Tibial nerve (tissue), 4 donors: ENCODE results near the gene SECISBP2L. TPM values are rescaled to one million over a fixed set of nuclear protein-coding genes. Genes with fewer than 3 reads are reported as not detected.

ENCODE experiments used
- DNase-seq, 2 donors: peaks; one replicate each; pipeline ENCODE4 v3.0.0-alpha.2; 2019; ENCODE audit warnings: low spot score in 2 of 2
- H3K27ac ChIP-seq, 4 donors: fragments of 200-600 bp; sonication (generic) in 3 of 4; one replicate each; pipeline ENCODE4 v1.5.1; 2017 to 2019; ENCODE audit warnings: mild to moderate bottlenecking in 1 of 4
- H3K27me3 ChIP-seq, 2 donors: fragments of 200-600 bp; sonication (generic) in 1 of 2; one replicate each; pipeline versions ENCODE4 v1.5.1 to v1.6.0; 2017 to 2019
- H3K36me3 ChIP-seq, 3 donors: fragments of 200-600 bp; sonication (generic); one replicate each; pipeline ENCODE4 v1.5.1; 2018 to 2019
- H3K4me1 ChIP-seq, 4 donors: fragments of 200-600 bp; sonication (generic) in 3 of 4; one replicate each; pipeline ENCODE4 v1.5.1; 2017 to 2019
- H3K4me3 ChIP-seq, 4 donors: fragments of 200-600 bp; sonication (generic) in 3 of 4; one replicate each; pipeline ENCODE4 v1.5.1; 2017 to 2019; ENCODE audit warnings: mild to moderate bottlenecking in 1 of 4, moderate library complexity in 1 of 4
- H3K9me3 ChIP-seq, 4 donors: fragments of 200-600 bp; sonication (generic) in 3 of 4; one replicate each; pipeline ENCODE4 v1.5.1; 2017 to 2019
- CTCF ChIP-seq, 5 experiments: fragments of 200-600 bp in 3 of 5; fragments of 450-650 bp in 2 of 5; sonication (generic) in 3 of 5; IDR thresholded peaks; one replicate each; pipeline ENCODE4 v1.5.1; 2016 to 2019; ENCODE audit warnings: antibody characterized with exemption in 5 of 5, mild to moderate bottlenecking in 3 of 5, moderate library complexity in 2 of 5
- EP300 ChIP-seq, 2 donors: sonication (generic); formaldehyde crosslinking; IDR thresholded peaks; one replicate each; pipeline ENCODE4 v1.6.1; 2017; ENCODE audit warnings: antibody characterized with exemption in 2 of 2, mild to moderate bottlenecking in 1 of 2
- POLR2A ChIP-seq, 2 donors: fragments of 450-650 bp; IDR thresholded peaks; one replicate each; pipeline ENCODE4 v1.6.1; 2017; ENCODE audit warnings: antibody characterized with exemption in 2 of 2, mild to moderate bottlenecking in 2 of 2, moderate library complexity in 2 of 2
- WGBS, 2 donors: methylation state at CpG; one replicate each; pipeline ENCODE4 v1.1.5; 2018; 5-methylcytosine and 5-hydroxymethylcytosine counted together
- total RNA-seq, 4 donors: library from RNA; depleted of rRNA; stranded (reverse); fragments of >200 nt; gene quantifications; one replicate each; pipeline ENCODE4 v1.1.0, GENCODE V29; 2016

SECISBP2L gene
- total RNA-seq, 4 donors from 2014 or later = 178 to 324 (median 283) TPM

GRCh38 chr15:48996276-48996675 lies 50.0 kb downstream of the SECISBP2L start:
- no peak for DNase-seq
- Histone ChIP-seq H3K4me1 (no peaks in the 10 kb centered on the region), H3K4me3 (no peak overlapping the region), H3K9me3 (no peaks in the 10 kb centered on the region), H3K36me3 (peaks cover 3 to 96% (median 13%) of the 10 kb centered on the region in 3 donors), H3K27me3 (no peaks in the 10 kb centered on the region), H3K27ac (no peak overlapping the region)
- 83 to 88% methylated on average over 2 of the region's 2 CpGs for WGBS, 2 donors
- TF ChIP-seq POLR2A (IDR thresholded peaks at IDR 0.05) (no peak), EP300 (IDR thresholded peaks at IDR 0.05) (no peak), CTCF (IDR thresholded peaks at IDR 0.05) (no peak)

GRCh38 chr15:48993380-48993779 lies 52.9 kb downstream of the SECISBP2L start:
- H3K27ac ChIP-seq = no peak overlapping the region
- peaks cover 0 to 88% (median 6%) of the 10 kb centered on the region in 3 donors for H3K36me3 ChIP-seq
- TF ChIP-seq EP300 (IDR thresholded peaks at IDR 0.05) = no peak
- no peak for TF ChIP-seq CTCF (IDR thresholded peaks at IDR 0.05)
- TF ChIP-seq POLR2A (IDR thresholded peaks at IDR 0.05) = no peak
- DNase-seq = no peak
- H3K9me3 ChIP-seq = no peaks in the 10 kb centered on the region
- no peaks in the 10 kb centered on the region for H3K27me3 ChIP-seq
- no peak overlapping the region for H3K4me3 ChIP-seq
- H3K4me1 ChIP-seq = peaks cover 0 to 17% (median 0%) of the 10 kb centered on the region in 4 donors

GRCh38 chr15:48992545-48992944 lies 53.7 kb downstream of the SECISBP2L start:
- peaks cover 0 to 85% (median 6%) of the 10 kb centered on the region in 3 donors for H3K36me3 ChIP-seq
- no peaks in the 10 kb centered on the region for H3K9me3 ChIP-seq
- no peak for TF ChIP-seq EP300 (IDR thresholded peaks at IDR 0.05)
- no peak for TF ChIP-seq POLR2A (IDR thresholded peaks at IDR 0.05)
- no peak for TF ChIP-seq CTCF (IDR thresholded peaks at IDR 0.05)
- peaks cover 0 to 17% (median 0%) of the 10 kb centered on the region in 4 donors for H3K4me1 ChIP-seq
- DNase-seq = no peak
- WGBS, 2 donors = 91 to 97% methylated on average over 1 of the region's 1 CpG
- peak overlapping the region in 1 of 4 donors; percentile 49 for H3K27ac ChIP-seq
- no peaks in the 10 kb centered on the region for H3K27me3 ChIP-seq
- no peak overlapping the region for H3K4me3 ChIP-seq

- WGBS, 2 donors = 90 to 92% methylated on average over 6 of the region's 6 CpGs
- Histone ChIP-seq H3K4me3 (no peak overlapping the region), H3K9me3 (no peaks in the 10 kb centered on the region), H3K27ac (peak overlapping the region in 1 of 4 donors; percentile 49), H3K27me3 (no peaks in the 10 kb centered on the region), H3K36me3 (peaks cover 0 to 85% (median 6%) of the 10 kb centered on the region in 3 donors), H3K4me1 (peaks cover 0 to 17% (median 0%) of the 10 kb centered on the region in 4 donors)
- no peak for DNase-seq
- no peak for TF ChIP-seq CTCF (IDR thresholded peaks at IDR 0.05)
- TF ChIP-seq POLR2A (IDR thresholded peaks at IDR 0.05) = no peak
- TF ChIP-seq EP300 (IDR thresholded peaks at IDR 0.05) = no peak
Measured at GRCh38 chr15:48992096-48992495, 54.1 kb downstream of the SECISBP2L start.

GRCh38 chr15:48989170-48989569 lies 57.1 kb downstream of the SECISBP2L start:
- no peak for DNase-seq
- peaks cover 0 to 43% (median 9%) of the 10 kb centered on the region in 4 donors for H3K4me1 ChIP-seq
- H3K9me3 ChIP-seq = no peaks in the 10 kb centered on the region
- no peaks in the 10 kb centered on the region for H3K27me3 ChIP-seq
- H3K4me3 ChIP-seq = no peak overlapping the region
- 45 to 49% methylated on average over 1 of the region's 1 CpG for WGBS, 2 donors
- no peak for TF ChIP-seq CTCF (IDR thresholded peaks at IDR 0.05)
- no peak for TF ChIP-seq EP300 (IDR thresholded peaks at IDR 0.05)
- no peak for TF ChIP-seq POLR2A (IDR thresholded peaks at IDR 0.05)
- peaks cover 0 to 59% (median 6%) of the 10 kb centered on the region in 3 donors for H3K36me3 ChIP-seq
- H3K27ac ChIP-seq = peak overlapping the region in 1 of 4 donors; percentile 38
